Mucosa of descending colon (tissue), 3 donors: Measurements from ENCODE around the gene COL5A3. TPM values are rescaled to one million over a fixed set of nuclear protein-coding genes. Genes with fewer than 3 reads are reported as not detected.

Experiments used
- ATAC-seq: fragments of 200-7000 bp; cut with Tn5 transposase; one replicate; pipeline ENCODE4 v1.9.1; 2020; ENCODE audit warnings: mild to moderate bottlenecking, moderate library complexity
- DNase-seq, 3 donors: peaks; one replicate each; pipeline ENCODE4 v3.0.0-alpha.2; 2020
- H3K36me3 ChIP-seq: fragments of 200-600 bp; one replicate; pipeline ENCODE4 v1.8.0; 2021; ENCODE audit warnings: low read depth, mild to moderate bottlenecking
- H3K4me1 ChIP-seq: fragments of 200-600 bp; one replicate; pipeline ENCODE4 v1.8.0; 2021; ENCODE audit warnings: low read depth, mild to moderate bottlenecking
- H3K4me3 ChIP-seq: fragments of 200-600 bp; one replicate; pipeline ENCODE4 v1.8.0; 2021; ENCODE audit warnings: mild to moderate bottlenecking
- H3K9me3 ChIP-seq: fragments of 200-600 bp; one replicate; pipeline ENCODE4 v1.8.0; 2021; ENCODE audit warnings: mild to moderate bottlenecking
- intact Hi-C, 2 donors: fragments of 100-400 bp; cut with DNase I in 1 of 2; cut with micrococcal nuclease in 1 of 2; formaldehyde crosslinking; loops; one replicate each; pipeline versions ENCODE4 v1.11.0 to v1.11.1; 2022; cut with DNase I, micrococcal nuclease
- total RNA-seq, 3 donors: library from RNA; stranded (reverse); fragmentation: NEBNext Ultra II Directional in 2 of 3; extraction: Animal tissue kit (Norgen Biotek cat#: 25700) in 2 of 3; gene quantifications; one replicate each; pipeline versions ENCODE4 v1.2.1 to v1.2.4, GENCODE V29; 2021 to 2023
- TF ChIP-seq, protein P1 (sequence below): fragments of 200-600 bp; IDR thresholded peaks from one replicate; pipeline ENCODE4 v1.8.0; 2022; ENCODE audit warnings: antibody characterized with exemption, mild to moderate bottlenecking
- donor health status: DM: no; HTN: no; CAD: no; lungs with moderate emphysema.
- donor health status: DM: no; HTN: no; CAD: no.
- donor health status: DM: no; HTN: yes; CAD: no.

The COL5A3 gene
- total RNA-seq, 3 donors from 2014 or later: 1.9 to 7.2 (median 5.5) TPM

DNA sequence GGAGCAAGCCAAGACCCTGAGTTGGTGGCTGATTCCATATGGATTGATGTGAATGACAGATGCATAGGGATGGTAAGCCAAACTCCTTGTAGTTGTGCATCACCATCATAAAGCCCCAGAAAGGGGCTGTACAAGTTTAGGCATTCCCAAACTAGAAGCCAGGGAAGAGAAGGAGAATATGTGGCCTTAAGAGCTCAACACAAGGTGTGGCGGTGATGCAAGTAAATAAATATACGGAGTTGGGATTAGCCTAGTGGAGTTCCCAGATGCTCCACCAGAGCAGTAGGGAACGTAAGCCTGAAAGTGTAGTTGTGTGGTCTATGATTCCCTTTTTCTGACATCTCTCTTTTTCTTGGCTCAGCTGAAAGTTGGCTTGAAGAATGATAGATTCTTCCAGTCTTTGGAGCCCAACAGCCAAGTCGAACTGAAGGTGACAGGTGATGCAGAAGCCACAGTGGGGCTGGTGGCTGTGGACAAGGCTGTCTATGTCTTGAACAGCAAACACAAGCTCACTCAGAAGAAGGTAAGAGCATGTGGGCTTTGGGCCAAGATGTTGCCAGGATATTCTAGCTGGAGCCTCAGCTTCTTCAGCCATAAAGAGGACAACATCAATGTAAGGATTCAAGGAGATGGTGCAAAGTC, 33.1 kb upstream of the COL5A3 start:
- intact Hi-C loops: no loop called here
- TF ChIP-seq, protein P1, sequence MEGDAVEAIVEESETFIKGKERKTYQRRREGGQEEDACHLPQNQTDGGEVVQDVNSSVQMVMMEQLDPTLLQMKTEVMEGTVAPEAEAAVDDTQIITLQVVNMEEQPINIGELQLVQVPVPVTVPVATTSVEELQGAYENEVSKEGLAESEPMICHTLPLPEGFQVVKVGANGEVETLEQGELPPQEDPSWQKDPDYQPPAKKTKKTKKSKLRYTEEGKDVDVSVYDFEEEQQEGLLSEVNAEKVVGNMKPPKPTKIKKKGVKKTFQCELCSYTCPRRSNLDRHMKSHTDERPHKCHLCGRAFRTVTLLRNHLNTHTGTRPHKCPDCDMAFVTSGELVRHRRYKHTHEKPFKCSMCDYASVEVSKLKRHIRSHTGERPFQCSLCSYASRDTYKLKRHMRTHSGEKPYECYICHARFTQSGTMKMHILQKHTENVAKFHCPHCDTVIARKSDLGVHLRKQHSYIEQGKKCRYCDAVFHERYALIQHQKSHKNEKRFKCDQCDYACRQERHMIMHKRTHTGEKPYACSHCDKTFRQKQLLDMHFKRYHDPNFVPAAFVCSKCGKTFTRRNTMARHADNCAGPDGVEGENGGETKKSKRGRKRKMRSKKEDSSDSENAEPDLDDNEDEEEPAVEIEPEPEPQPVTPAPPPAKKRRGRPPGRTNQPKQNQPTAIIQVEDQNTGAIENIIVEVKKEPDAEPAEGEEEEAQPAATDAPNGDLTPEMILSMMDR: no peak
- peaks cover 9% of the 10 kb centered on the region for H3K9me3 ChIP-seq
- no peak for DNase-seq
- no peaks in the 10 kb centered on the region for H3K36me3 ChIP-seq
- no peak for ATAC-seq
- H3K4me3 ChIP-seq: no peak overlapping the region
- H3K4me1 ChIP-seq: no peaks in the 10 kb centered on the region

DNA sequence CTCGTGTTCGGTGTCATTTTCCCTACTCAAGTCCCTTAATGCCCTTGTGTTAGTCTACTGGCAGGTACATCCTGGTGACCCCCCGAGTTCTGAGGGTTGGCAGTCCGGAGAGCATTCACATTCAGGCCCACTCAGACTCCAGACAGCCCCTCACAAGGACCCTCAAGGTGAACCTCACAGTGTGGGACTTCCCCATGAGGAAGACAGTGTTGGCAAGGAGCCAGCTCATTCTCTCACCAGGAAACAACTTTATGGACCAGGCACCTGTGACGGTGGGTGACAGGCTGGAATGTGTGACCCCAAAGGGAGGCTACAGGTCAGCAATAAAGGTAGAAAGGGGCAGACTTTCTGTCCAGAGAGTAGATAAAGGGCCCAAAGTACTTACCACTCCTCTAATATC, 27.5 kb upstream of the COL5A3 start:
- DNase-seq: peak in 1 of 3 donors; percentile 45

DNA sequence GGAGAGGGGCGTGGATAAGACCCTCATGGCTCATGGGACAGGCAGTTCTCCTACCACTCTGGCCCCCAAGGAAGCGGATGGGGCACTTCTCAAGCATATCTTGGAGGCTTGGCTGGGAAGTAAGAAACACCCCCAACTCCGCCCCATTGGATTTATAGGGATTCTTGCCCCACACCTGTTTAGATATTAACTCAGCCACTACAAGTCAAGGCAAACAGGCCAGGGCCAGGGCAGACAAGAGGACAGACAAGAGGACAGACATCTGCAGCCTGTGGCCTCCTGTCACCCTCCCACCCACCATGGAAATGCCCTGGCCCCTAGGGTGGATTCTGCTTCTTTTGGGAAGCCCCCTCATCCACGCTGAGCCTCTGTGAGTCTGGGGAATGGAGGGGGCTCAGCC, 27.1 kb upstream of the COL5A3 start:
- Histone ChIP-seq H3K36me3 (no peaks in the 10 kb centered on the region), H3K9me3 (no peaks in the 10 kb centered on the region), H3K4me1 (no peaks in the 10 kb centered on the region), H3K4me3 (no peak overlapping the region)
- ATAC-seq (peak; percentile 79), DNase-seq (peak in 1 of 3 donors; percentile 9)
- intact Hi-C loops: no loop called here
- TF ChIP-seq, protein P1: no peak

More for the DNA sequence above, 27.5 kb upstream of the COL5A3 start:
- TF ChIP-seq, protein P1: no peak
- no peaks in the 10 kb centered on the region for H3K4me1 ChIP-seq
- ATAC-seq: peak; percentile 31
- no peak overlapping the region for H3K4me3 ChIP-seq
- H3K9me3 ChIP-seq: no peaks in the 10 kb centered on the region
- no peaks in the 10 kb centered on the region for H3K36me3 ChIP-seq
- intact Hi-C loops: no loop called here

DNA sequence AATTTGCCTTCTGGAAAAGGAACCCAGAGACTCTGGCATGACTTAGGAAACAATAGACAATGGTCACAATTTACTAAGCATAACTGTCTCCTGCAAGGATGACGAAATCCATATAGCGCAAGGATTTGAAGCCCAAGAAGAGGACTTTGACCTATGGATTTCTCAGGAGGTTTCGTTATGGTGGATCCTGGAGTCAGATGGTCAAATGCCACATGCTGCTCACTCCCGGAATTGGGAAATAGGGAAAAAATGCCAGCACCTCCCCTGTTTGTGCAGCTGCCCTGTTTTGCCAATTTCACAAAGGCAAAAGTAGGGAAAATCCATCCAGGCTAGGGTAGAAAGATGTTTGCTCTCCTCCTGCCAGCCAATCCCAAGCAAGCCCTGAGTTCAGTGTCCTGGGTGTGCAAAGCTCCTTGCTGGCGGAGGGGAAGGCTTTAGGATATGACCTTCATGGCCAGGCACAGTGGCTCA, 26.3 kb upstream of the COL5A3 start:
- H3K36me3 ChIP-seq: no peaks in the 10 kb centered on the region
- no peaks in the 10 kb centered on the region for H3K9me3 ChIP-seq
- no peaks in the 10 kb centered on the region for H3K4me1 ChIP-seq
- DNase-seq (no peak), ATAC-seq (peak; percentile 79)
- intact Hi-C loops: no loop called here
- TF ChIP-seq, protein P1: no peak
- H3K4me3 ChIP-seq: no peak overlapping the region

DNA sequence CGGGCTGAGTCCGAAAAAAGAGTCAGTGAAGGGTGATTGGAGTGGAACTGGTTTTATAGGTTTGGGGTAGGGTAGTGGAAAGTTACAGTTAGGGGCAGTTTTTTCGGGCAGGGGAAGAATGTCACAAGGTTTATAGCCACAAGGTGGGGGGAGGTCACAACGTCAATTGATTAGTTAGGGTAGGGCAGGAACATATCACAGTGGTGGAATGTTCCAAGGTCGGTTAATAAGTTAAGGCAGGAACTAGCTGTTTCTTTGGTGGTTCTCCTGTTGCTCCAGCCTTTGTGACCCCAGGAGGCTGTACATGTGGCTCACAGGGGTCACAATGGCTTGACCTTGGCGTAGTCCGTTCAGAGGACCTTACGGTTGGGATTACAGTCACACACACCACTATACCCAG, 23.3 kb upstream of the COL5A3 start:
- Histone ChIP-seq H3K4me1 (no peaks in the 10 kb centered on the region), H3K36me3 (no peaks in the 10 kb centered on the region), H3K4me3 (no peak overlapping the region), H3K9me3 (no peaks in the 10 kb centered on the region)
- TF ChIP-seq, protein P1: no peak
- DNase-seq (no peak), ATAC-seq (no peak)
- intact Hi-C loops: no loop called here
